Parathyroid adenoma (tissue), 2 donors: Measurements from ENCODE around the gene EXOC3.

ENCODE experiments used
- H2AFZ ChIP-seq: fragments of 300-600 bp; sonication (generic); one replicate; pipeline ENCODE4 v1.7.0; 2017; ENCODE audit warnings: antibody characterized with exemption, mild to moderate bottlenecking
- H3K27ac ChIP-seq: fragments of 300-600 bp; sonication (generic); one replicate; pipeline ENCODE4 v1.7.0; 2017
- H3K27me3 ChIP-seq: fragments of 300-600 bp; sonication (generic); one replicate; pipeline ENCODE4 v1.7.0; 2017; ENCODE audit warnings: low read length; ENCODE audit not compliant: control insufficient read depth, insufficient read depth
- H3K36me3 ChIP-seq: fragments of 300-600 bp; sonication (generic); one replicate; pipeline ENCODE4 v1.7.0; 2017; ENCODE audit warnings: low read length; ENCODE audit not compliant: control insufficient read depth, insufficient read depth
- H3K4me1 ChIP-seq: fragments of 300-600 bp; sonication (generic); one replicate; pipeline ENCODE4 v1.7.0; 2017; ENCODE audit warnings: control low read depth
- H3K4me2 ChIP-seq: fragments of 300-600 bp; sonication (generic); one replicate; pipeline ENCODE4 v1.7.0; 2017; ENCODE audit warnings: low read length
- H3K4me3 ChIP-seq: fragments of 300-600 bp; sonication (generic); one replicate; pipeline ENCODE4 v1.7.0; 2017; ENCODE audit warnings: low read depth, low read length
- H3K79me2 ChIP-seq: fragments of 300-600 bp; sonication (generic); one replicate; pipeline ENCODE4 v1.7.0; 2017; ENCODE audit warnings: control low read depth
- H3K9ac ChIP-seq: fragments of 300-600 bp; sonication (generic); one replicate; pipeline ENCODE4 v1.7.0; 2017; ENCODE audit warnings: mild to moderate bottlenecking
- H3K9me3 ChIP-seq: fragments of 300-600 bp; sonication (generic); one replicate; pipeline ENCODE4 v1.7.0; 2017; ENCODE audit warnings: low read length; ENCODE audit not compliant: control insufficient read depth
- CTCF ChIP-seq: fragments of 300-600 bp; sonication (generic); IDR thresholded peaks from one replicate; pipeline ENCODE4 v1.7.0; 2017; ENCODE audit warnings: antibody characterized with exemption, mild to moderate bottlenecking
- donor health status: primary hyperparathyroidism.

Gene EXOC3

GRCh38 chr5:444226-444625 is 1.2 kb downstream of the EXOC3 start:
- H3K4me2 ChIP-seq = no peak overlapping the region
- peaks cover 36% of the 10 kb centered on the region for H3K79me2 ChIP-seq
- peaks cover 5% of the 10 kb centered on the region for H3K4me1 ChIP-seq
- H3K9me3 ChIP-seq = no peaks in the 10 kb centered on the region
- H3K9ac ChIP-seq = no peak overlapping the region
- no peak for TF ChIP-seq CTCF
- H3K4me3 ChIP-seq = no peak overlapping the region
- no peak overlapping the region for H3K27ac ChIP-seq
- no peaks in the 10 kb centered on the region for H3K36me3 ChIP-seq
- H3K27me3 ChIP-seq = no peaks in the 10 kb centered on the region
- H2AFZ ChIP-seq = no peak overlapping the region

- Histone ChIP-seq H3K79me2 (peaks cover 40% of the 10 kb centered on the region), H3K27me3 (no peaks in the 10 kb centered on the region), H3K27ac (no peak overlapping the region), H3K9me3 (no peaks in the 10 kb centered on the region), H3K9ac (no peak overlapping the region), H3K36me3 (no peaks in the 10 kb centered on the region), H3K4me1 (peaks cover 5% of the 10 kb centered on the region), H2AFZ (no peak overlapping the region), H3K4me3 (no peak overlapping the region), H3K4me2 (no peak overlapping the region)
- TF ChIP-seq CTCF = no peak
These were observed 2.6 kb downstream of the EXOC3 start for GRCh38 chr5:445591-445990.

- no peaks in the 10 kb centered on the region for H3K9me3 ChIP-seq
- no peak overlapping the region for H3K9ac ChIP-seq
- no peaks in the 10 kb centered on the region for H3K27me3 ChIP-seq
- H2AFZ ChIP-seq = no peak overlapping the region
- H3K27ac ChIP-seq = no peak overlapping the region
- no peak overlapping the region for H3K4me2 ChIP-seq
- peaks cover 5% of the 10 kb centered on the region for H3K4me1 ChIP-seq
- H3K36me3 ChIP-seq = peaks cover 3% of the 10 kb centered on the region
- no peak overlapping the region for H3K4me3 ChIP-seq
- peaks cover 40% of the 10 kb centered on the region for H3K79me2 ChIP-seq
- TF ChIP-seq CTCF = no peak
These were observed 3.3 kb downstream of the EXOC3 start for GRCh38 chr5:446066-446882.

DNA sequence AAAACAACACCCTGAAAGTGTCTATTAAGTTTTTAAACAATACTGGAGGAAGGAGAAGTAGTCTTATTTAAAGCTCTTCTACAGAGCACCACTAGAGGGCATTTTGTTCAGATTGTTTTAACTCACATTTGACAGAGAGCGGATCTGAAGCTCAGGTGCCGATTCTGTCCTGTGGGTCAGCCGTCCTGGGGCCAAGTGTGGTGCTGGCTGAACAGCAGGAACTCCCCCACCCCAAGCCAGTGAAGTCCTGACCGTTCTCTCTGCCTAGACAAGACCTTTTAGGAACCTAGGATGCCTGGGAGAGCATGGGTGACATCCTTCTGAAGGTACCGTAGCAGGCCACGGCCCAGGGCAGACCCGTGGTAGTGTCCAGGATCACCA is 3.9 kb downstream of the EXOC3 start:
- Histone ChIP-seq H3K79me2 (peaks cover 44% of the 10 kb centered on the region), H3K9ac (no peak overlapping the region), H3K4me2 (no peak overlapping the region), H3K27me3 (no peaks in the 10 kb centered on the region), H3K27ac (no peak overlapping the region), H3K4me1 (peaks cover 5% of the 10 kb centered on the region), H2AFZ (no peak overlapping the region), H3K36me3 (peaks cover 3% of the 10 kb centered on the region), H3K9me3 (no peaks in the 10 kb centered on the region), H3K4me3 (no peak overlapping the region)
- peak; percentile 49 for TF ChIP-seq CTCF

DNA sequence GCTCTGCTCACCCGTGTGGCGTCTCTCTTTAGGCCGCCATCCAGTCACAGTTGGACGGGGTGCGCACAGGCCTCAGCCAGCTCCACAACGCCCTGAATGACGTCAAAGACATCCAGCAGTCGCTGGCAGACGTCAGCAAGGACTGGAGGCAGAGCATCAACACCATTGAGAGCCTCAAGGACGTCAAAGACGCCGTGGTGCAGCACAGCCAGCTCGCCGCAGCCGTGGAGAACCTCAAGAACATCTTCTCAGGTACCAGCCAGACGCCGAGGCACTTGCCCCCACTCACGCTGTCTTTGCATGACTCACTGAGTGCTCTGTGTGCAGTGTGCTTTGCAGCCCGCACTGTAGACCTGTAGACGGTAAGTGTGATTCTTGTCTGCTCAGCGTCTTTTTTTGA is 4.5 kb downstream of the EXOC3 start:
- Histone ChIP-seq H3K79me2 (peaks cover 41% of the 10 kb centered on the region), H3K4me1 (peaks cover 5% of the 10 kb centered on the region), H3K9ac (no peak overlapping the region), H3K4me3 (no peak overlapping the region), H3K27me3 (no peaks in the 10 kb centered on the region), H2AFZ (no peak overlapping the region), H3K4me2 (no peak overlapping the region), H3K27ac (no peak overlapping the region), H3K36me3 (peaks cover 3% of the 10 kb centered on the region), H3K9me3 (no peaks in the 10 kb centered on the region)
- no peak for TF ChIP-seq CTCF
